HEK293 (cell line): ENCODE data around the gene CHST14.
A peak's percentile ranks its signal among the peaks of the same experiment; 100 is the strongest.

Source experiments
- CTCF ChIA-PET: fragments of 350-600 bp; formaldehyde crosslinking; extraction: SDS; loops from one replicate; lab custom pipeline; 2021; ENCODE audit warnings: antibody characterized with exemption; lab: Yijun Ruan, JAX
- POLR2A ChIA-PET: fragments of 300-600 bp; formaldehyde crosslinking; extraction: SDS; loops from one replicate; lab custom pipeline; 2020; ENCODE audit warnings: antibody characterized with exemption, inconsistent platforms; lab: Yijun Ruan, JAX
- H3K27ac ChIP-seq: fragments of 200-500 bp; sonication (Bioruptor generic); 2 replicates; pipeline ENCODE4 v1.5.1; 2014; ENCODE audit warnings: low read depth, low read length, control low read depth, inconsistent platforms; ENCODE audit errors: extremely low read depth
- H3K36me3 ChIP-seq, 2 experiments: fragments of 200-500 bp in 1 of 2; sonication (Bioruptor generic) in 1 of 2; 1 replicate in 1 of 2; 2 replicates in 1 of 2; pipeline ENCODE4 v1.5.1; 2014 to 2017; ENCODE audit warnings: inconsistent platforms in 2 of 2, low read length in 2 of 2; ENCODE audit not compliant: control insufficient read depth in 2 of 2, insufficient read depth in 1 of 2
- H3K4me1 ChIP-seq: fragments of 200-500 bp; sonication (Bioruptor generic); 2 replicates; pipeline ENCODE4 v1.5.1; 2014; ENCODE audit warnings: mild to moderate bottlenecking, low read length, inconsistent platforms; ENCODE audit not compliant: control insufficient read depth, insufficient read depth
- H3K4me3 ChIP-seq: 2 replicates; pipeline ENCODE4 v1.5.1; 2011; ENCODE audit warnings: low read depth, mild to moderate bottlenecking, control low read depth, low read length, moderate library complexity
- H3K9me3 ChIP-seq: fragments of 200-500 bp; sonication (Bioruptor generic); 2 replicates; pipeline ENCODE4 v1.5.1; 2014; ENCODE audit warnings: low read depth, low read length, inconsistent platforms; ENCODE audit not compliant: control insufficient read depth, insufficient read depth
- GLI4 ChIP-seq: fragments of 450-650 bp; formaldehyde crosslinking; IDR thresholded peaks from 2 replicates; pipeline ENCODE4 v1.5.1; 2016; ENCODE audit warnings: missing biosample characterization, missing genetic modification characterization
- SCRT1 ChIP-seq: fragments of 450-650 bp; formaldehyde crosslinking; IDR thresholded peaks from 2 replicates; pipeline ENCODE4 v1.5.1; 2016; ENCODE audit warnings: missing biosample characterization, missing genetic modification characterization, borderline replicate concordance
- SCRT2 ChIP-seq: fragments of 450-650 bp; formaldehyde crosslinking; IDR thresholded peaks from 2 replicates; pipeline ENCODE4 v1.5.1; 2016; ENCODE audit warnings: missing biosample characterization, missing genetic modification characterization
- ZNF16 ChIP-seq: fragments of 450-650 bp; formaldehyde crosslinking; IDR thresholded peaks from 2 replicates; pipeline ENCODE4 v1.5.1; 2016; ENCODE audit warnings: low read depth, missing biosample characterization, missing genetic modification characterization
- ZNF175 ChIP-seq: fragments of 450-650 bp; formaldehyde crosslinking; IDR thresholded peaks from 2 replicates; pipeline ENCODE4 v1.5.1; 2016; ENCODE audit warnings: missing biosample characterization, missing genetic modification characterization
- ZNF19 ChIP-seq: fragments of 450-650 bp; formaldehyde crosslinking; IDR thresholded peaks from 2 replicates; pipeline ENCODE4; 2016; ENCODE audit warnings: missing biosample characterization, missing genetic modification characterization, low read depth
- ZNF24 ChIP-seq: fragments of 450-650 bp; formaldehyde crosslinking; IDR thresholded peaks from 2 replicates; pipeline ENCODE4 v1.5.1; 2016; ENCODE audit warnings: missing biosample characterization, missing genetic modification characterization
- ZNF266 ChIP-seq: fragments of 450-650 bp; formaldehyde crosslinking; IDR thresholded peaks from 2 replicates; pipeline ENCODE4 v1.5.1; 2016; ENCODE audit warnings: missing biosample characterization, missing genetic modification characterization, low read depth
- ZNF37A ChIP-seq: fragments of 450-650 bp; IDR thresholded peaks from 2 replicates; pipeline ENCODE4 v1.5.1; 2018; ENCODE audit warnings: missing biosample characterization, missing genetic modification characterization
- ZNF639 ChIP-seq: fragments of 450-650 bp; formaldehyde crosslinking; IDR thresholded peaks from 2 replicates; pipeline ENCODE4 v1.5.1; 2016; ENCODE audit warnings: missing biosample characterization, missing genetic modification characterization
- TF ChIP-seq, protein P1 (sequence below): fragments of 450-650 bp; formaldehyde crosslinking; IDR thresholded peaks from 2 replicates; pipeline ENCODE4 v1.5.1; 2016; ENCODE audit warnings: missing biosample characterization, missing genetic modification characterization
- TF ChIP-seq, protein P2 (sequence below): IDR thresholded peaks from 2 replicates; pipeline ENCODE4 v1.6.1; 2011; ENCODE audit warnings: mild to moderate bottlenecking, low read depth, low read length, borderline replicate concordance
- TF ChIP-seq, protein P3 (sequence below): fragments of 450-650 bp; formaldehyde crosslinking; IDR thresholded peaks from 2 replicates; pipeline ENCODE4 v1.5.1; 2017; ENCODE audit warnings: missing biosample characterization, missing genetic modification characterization
- TF ChIP-seq, protein P4 (sequence below): fragments of 450-650 bp; formaldehyde crosslinking; IDR thresholded peaks from 2 replicates; pipeline ENCODE4; 2016; ENCODE audit warnings: missing biosample characterization, missing genetic modification characterization
- TF ChIP-seq, protein P5 (sequence below): fragments of 450-650 bp; formaldehyde crosslinking; IDR thresholded peaks from 2 replicates; pipeline ENCODE4 v1.5.1; 2016; ENCODE audit warnings: missing biosample characterization, missing genetic modification characterization

The CHST14 gene

GRCh38 chr15:40451527-40452158 is 19.1 kb upstream of the CHST14 start:
- no peaks in the 10 kb centered on the region for H3K9me3 ChIP-seq
- CTCF ChIA-PET: interaction anchor here (1.5 kb wide), 1 partner anchor 18 kb away, joined by 3 read pairs; no protein-coding TSS in a partner anchor
- no peak overlapping the region for H3K4me3 ChIP-seq
- H3K27ac ChIP-seq: no peak overlapping the region
- H3K36me3 ChIP-seq: no peaks in the 10 kb centered on the region
- peaks cover 2% of the 10 kb centered on the region; the same call in 1 of the 2 replicates for H3K4me1 ChIP-seq
- TF ChIP-seq, protein P1, sequence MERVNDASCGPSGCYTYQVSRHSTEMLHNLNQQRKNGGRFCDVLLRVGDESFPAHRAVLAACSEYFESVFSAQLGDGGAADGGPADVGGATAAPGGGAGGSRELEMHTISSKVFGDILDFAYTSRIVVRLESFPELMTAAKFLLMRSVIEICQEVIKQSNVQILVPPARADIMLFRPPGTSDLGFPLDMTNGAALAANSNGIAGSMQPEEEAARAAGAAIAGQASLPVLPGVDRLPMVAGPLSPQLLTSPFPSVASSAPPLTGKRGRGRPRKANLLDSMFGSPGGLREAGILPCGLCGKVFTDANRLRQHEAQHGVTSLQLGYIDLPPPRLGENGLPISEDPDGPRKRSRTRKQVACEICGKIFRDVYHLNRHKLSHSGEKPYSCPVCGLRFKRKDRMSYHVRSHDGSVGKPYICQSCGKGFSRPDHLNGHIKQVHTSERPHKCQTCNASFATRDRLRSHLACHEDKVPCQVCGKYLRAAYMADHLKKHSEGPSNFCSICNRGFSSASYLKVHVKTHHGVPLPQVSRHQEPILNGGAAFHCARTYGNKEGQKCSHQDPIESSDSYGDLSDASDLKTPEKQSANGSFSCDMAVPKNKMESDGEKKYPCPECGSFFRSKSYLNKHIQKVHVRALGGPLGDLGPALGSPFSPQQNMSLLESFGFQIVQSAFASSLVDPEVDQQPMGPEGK (tag by site-specific recombination): no peak
- TF ChIP-seq ZNF37A (no peak), ZNF266 (tag by site-specific recombination) (no peak), ZNF19 (tag by site-specific recombination) (no peak), ZNF175 (tag by site-specific recombination) (no peak), ZNF24 (tag by site-specific recombination) (no peak), ZNF16 (tag by site-specific recombination) (no peak), ZNF639 (tag by site-specific recombination) (no peak), SCRT2 (tag by site-specific recombination) (peak; percentile 63), GLI4 (tag by site-specific recombination) (no peak), SCRT1 (tag by site-specific recombination) (peak; percentile 71; the same call in 1 of the 2 replicates)
- TF ChIP-seq, protein P2, sequence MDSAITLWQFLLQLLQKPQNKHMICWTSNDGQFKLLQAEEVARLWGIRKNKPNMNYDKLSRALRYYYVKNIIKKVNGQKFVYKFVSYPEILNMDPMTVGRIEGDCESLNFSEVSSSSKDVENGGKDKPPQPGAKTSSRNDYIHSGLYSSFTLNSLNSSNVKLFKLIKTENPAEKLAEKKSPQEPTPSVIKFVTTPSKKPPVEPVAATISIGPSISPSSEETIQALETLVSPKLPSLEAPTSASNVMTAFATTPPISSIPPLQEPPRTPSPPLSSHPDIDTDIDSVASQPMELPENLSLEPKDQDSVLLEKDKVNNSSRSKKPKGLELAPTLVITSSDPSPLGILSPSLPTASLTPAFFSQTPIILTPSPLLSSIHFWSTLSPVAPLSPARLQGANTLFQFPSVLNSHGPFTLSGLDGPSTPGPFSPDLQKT: no peak
- TF ChIP-seq, protein P3, sequence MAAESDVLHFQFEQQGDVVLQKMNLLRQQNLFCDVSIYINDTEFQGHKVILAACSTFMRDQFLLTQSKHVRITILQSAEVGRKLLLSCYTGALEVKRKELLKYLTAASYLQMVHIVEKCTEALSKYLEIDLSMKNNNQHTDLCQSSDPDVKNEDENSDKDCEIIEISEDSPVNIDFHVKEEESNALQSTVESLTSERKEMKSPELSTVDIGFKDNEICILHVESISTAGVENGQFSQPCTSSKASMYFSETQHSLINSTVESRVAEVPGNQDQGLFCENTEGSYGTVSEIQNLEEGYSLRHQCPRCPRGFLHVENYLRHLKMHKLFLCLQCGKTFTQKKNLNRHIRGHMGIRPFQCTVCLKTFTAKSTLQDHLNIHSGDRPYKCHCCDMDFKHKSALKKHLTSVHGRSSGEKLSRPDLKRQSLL (tag by site-specific recombination): no peak
- TF ChIP-seq, protein P4, sequence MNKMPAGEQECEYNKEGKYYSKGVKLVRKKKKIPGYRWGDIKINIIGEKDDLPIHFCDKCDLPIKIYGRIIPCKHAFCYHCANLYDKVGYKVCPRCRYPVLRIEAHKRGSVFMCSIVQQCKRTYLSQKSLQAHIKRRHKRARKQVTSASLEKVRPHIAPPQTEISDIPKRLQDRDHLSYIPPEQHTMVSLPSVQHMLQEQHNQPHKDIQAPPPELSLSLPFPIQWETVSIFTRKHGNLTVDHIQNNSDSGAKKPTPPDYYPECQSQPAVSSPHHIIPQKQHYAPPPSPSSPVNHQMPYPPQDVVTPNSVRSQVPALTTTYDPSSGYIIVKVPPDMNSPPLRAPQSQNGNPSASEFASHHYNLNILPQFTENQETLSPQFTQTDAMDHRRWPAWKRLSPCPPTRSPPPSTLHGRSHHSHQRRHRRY (tag by site-specific recombination): no peak
- TF ChIP-seq, protein P5, sequence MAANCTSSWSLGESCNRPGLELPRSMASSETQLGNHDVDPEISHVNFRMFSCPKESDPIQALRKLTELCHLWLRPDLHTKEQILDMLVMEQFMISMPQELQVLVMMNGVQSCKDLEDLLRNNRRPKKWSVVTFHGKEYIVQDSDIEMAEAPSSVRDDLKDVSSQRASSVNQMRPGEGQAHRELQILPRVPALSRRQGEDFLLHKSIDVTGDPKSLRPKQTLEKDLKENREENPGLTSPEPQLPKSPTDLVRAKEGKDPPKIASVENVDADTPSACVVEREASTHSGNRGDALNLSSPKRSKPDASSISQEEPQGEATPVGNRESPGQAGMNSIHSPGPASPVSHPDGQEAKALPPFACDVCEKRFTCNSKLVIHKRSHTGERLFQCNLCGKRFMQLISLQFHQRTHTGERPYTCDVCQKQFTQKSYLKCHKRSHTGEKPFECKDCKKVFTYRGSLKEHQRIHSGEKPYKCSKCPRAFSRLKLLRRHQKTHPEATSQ (tag by site-specific recombination): no peak
- POLR2A ChIA-PET: interaction anchor here (1.3 kb wide), 1 partner anchor 11 kb away, joined by 3 read pairs; the partner anchor contains the start of gene BAHD1
